ENCODE measurements around the gene FBXO10. TPM values are rescaled to one million over a fixed set of nuclear protein-coding genes. Genes with fewer than 3 reads are reported as not detected.

FBXO10 gene
- total and polyA plus RNA-seq, 2 of the 8 experiments (the other 6 are each of a cell fraction or from before 2014, with no cell fraction given): 13.1 to 13.9 TPM

DNA sequence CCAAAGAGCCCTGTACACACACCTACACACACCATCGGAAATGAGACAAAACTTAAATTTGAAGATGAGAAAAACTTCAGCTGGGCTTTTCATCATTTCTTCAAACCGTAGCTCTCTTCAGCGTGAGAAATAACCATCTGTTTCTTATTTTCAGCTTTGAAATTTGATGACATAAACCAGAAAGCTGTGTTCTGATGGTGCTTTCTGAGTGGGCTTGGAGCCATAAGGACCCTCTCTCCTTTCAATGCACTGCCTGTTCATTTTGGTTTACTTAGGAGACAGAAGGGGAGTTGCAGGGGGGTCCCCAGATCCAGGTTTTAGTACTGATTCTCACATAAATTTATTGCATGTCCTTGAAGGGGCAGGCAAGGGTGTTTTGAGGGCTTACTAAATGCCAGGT lies 9.5 kb downstream of the FBXO10 start:
- Histone ChIP-seq H4K91ac (replicated peaks; ENCODE audit: insufficient read length, low read length) (no peak overlapping the region), H2BK5ac (ENCODE audit: low read depth, low read length) (no peak overlapping the region), H3K14ac (ENCODE audit: insufficient read length) (no peak overlapping the region), H3K36me3 (ENCODE audit: control insufficient read depth in 2 of 4, insufficient read depth in 4 of 4, low read length in 3 of 4) (peaks cover 0 to 8% (median 3%) of the 10 kb centered on the region in 4 experiments; a peak in 3 of 8 replicates), H4K5ac (ENCODE audit: insufficient read length, low read depth, low read length) (no peak overlapping the region), H3K4me3 (ENCODE audit: extremely low read depth in 1 of 4, insufficient read depth in 2 of 4, low read depth in 3 of 4, low read length in 4 of 4) (no peak overlapping the region), H3K9ac (replicated peaks in 1 of 4; ENCODE audit: extremely low read depth in 1 of 4, low read depth in 3 of 4, low read length in 3 of 4) (no peak overlapping the region), H2AK5ac (ENCODE audit: low read depth, low read length) (no peak overlapping the region), H3K23ac (ENCODE audit: insufficient read length) (no peak overlapping the region), H3K56ac (replicated peaks; ENCODE audit: insufficient read length, low read depth, low read length) (no peak overlapping the region), H3K4me2 (ENCODE audit: insufficient read depth in 1 of 2, low read depth in 2 of 2, low read length in 2 of 2) (no peak overlapping the region), H3K79me2 (ENCODE audit: control insufficient read depth in 1 of 2, insufficient read depth in 2 of 2, low read length in 2 of 2) (peaks cover 0 to 13% of the 10 kb centered on the region in 2 experiments; a peak in 2 of 4 replicates), H3K27me3 (replicated peaks in 1 of 4; ENCODE audit: control insufficient read depth in 3 of 4, extremely low read depth in 1 of 4, insufficient read depth in 3 of 4, low read length in 3 of 4) (no peaks in the 10 kb centered on the region), H3K9me3 (ENCODE audit: insufficient read depth in 2 of 2, low read depth in 1 of 2, low read length in 1 of 2) (peaks cover 10 to 12% of the 10 kb centered on the region in 2 experiments; a peak in 3 of 4 replicates), H2BK15ac (ENCODE audit: low read length) (no peak overlapping the region), H3K23me2 (ENCODE audit: low read depth, low read length) (no peaks in the 10 kb centered on the region), H3K18ac (ENCODE audit: extremely low read depth, low read length) (no peak overlapping the region), H2AFZ (ENCODE audit: low read length) (no peak overlapping the region), H2BK120ac (replicated peaks; ENCODE audit: low read depth, low read length) (no peak overlapping the region), H2BK12ac (ENCODE audit: low read depth, low read length) (no peak overlapping the region), H4K20me1 (replicated peaks in 1 of 2; ENCODE audit: control insufficient read depth in 1 of 2, insufficient read depth in 2 of 2, low read length in 2 of 2) (peaks cover 0 to 2% of the 10 kb centered on the region in 2 experiments), H4K8ac (ENCODE audit: extremely low read depth, insufficient read depth, low read length) (no peak overlapping the region), H3K4me1 (replicated peaks in 1 of 4; ENCODE audit: control insufficient read depth in 3 of 4, insufficient read depth in 4 of 4, low read length in 3 of 4) (peaks cover 0 to 6% (median 1%) of the 10 kb centered on the region in 4 experiments; a peak in 4 of 7 replicates), H3K27ac (ENCODE audit: low read depth, low read length) (no peak overlapping the region), H3K4ac (replicated peaks; ENCODE audit: insufficient read length, low read depth, low read length) (no peak overlapping the region), H3K79me1 (ENCODE audit: low read depth, low read length) (no peaks in the 10 kb centered on the region), H2BK20ac (ENCODE audit: low read length) (no peak overlapping the region)
- WGBS, 2 experiments (ENCODE audit: extremely low coverage in 1 of 2, insufficient coverage in 1 of 2, insufficient read length in 1 of 2, insufficient replicate concordance in 2 of 2, low coverage in 1 of 2, low lambda C conversion rate in 2 of 2, missing lambda C conversion rate in 1 of 2): 88% methylated on average over 3 of the region's 3 CpGs; no CpG with 5 or more reads in 1 of the 2 experiments
- DNase-seq (ENCODE audit: low read depth in 1 of 2, low spot score in 2 of 2) (no peak), FAIRE-seq (no peak)
- ChIA-PET POLR2A (ENCODE audit: partially characterized antibody) (interaction anchor here (1.0 to 2.3 kb wide), 2 partner anchors 9 to 25 kb away, joined by 3 to 8 read pairs; partner anchors contain the start of genes FBXO10 and TOMM5), CTCF (ENCODE audit: partially characterized antibody) (interaction anchor here (0.6 to 1.6 kb wide), 4 partner anchors 8 to 58 kb away, joined by 3 to 5 read pairs (median 4); no protein-coding TSS in a partner anchor)
- TF ChIP-seq KDM5A (IDR thresholded peaks at IDR 0.05; ENCODE audit: low read length) (no peak), CBX8 (IDR thresholded peaks at IDR 0.05; ENCODE audit: borderline replicate concordance, low read depth, low read length) (no peak), NANOG (IDR thresholded peaks at IDR 0.05; ENCODE audit: insufficient read depth, low read depth, low read length, poor library complexity, severe bottlenecking) (no peak), KDM1A (IDR thresholded peaks at IDR 0.05; ENCODE audit: borderline replicate concordance, low read length) (no peak), CTBP2 (IDR thresholded peaks at IDR 0.05; ENCODE audit: borderline replicate concordance, insufficient read depth, insufficient read length, low read length) (no peak), EGR1 (IDR thresholded peaks at IDR 0.05; ENCODE audit: borderline replicate concordance, low read depth, low read length) (no peak), HDAC2 (IDR thresholded peaks at IDR 0.05; ENCODE audit: borderline replicate concordance in 1 of 2, low read depth in 2 of 2, low read length in 2 of 2) (no peak), PHF8 (conservative IDR thresholded peaks at IDR 0.05; ENCODE audit: low read depth, low read length) (no peak), GABPA (IDR thresholded peaks at IDR 0.05; ENCODE audit: borderline replicate concordance, insufficient read depth, low read length) (no peak), ASH2L (IDR thresholded peaks at IDR 0.05; ENCODE audit: low read length) (no peak), GTF2F1 (IDR thresholded peaks at IDR 0.05; ENCODE audit: borderline replicate concordance, low read depth, low read length) (no peak), RAD21 (IDR thresholded peaks at IDR 0.05 in 1 of 2, conservative IDR thresholded peaks at IDR 0.05 in 1 of 2; ENCODE audit: low read depth in 2 of 2, low read length in 2 of 2) (no peak), TCF12 (IDR thresholded peaks at IDR 0.05; ENCODE audit: low read depth, low read length) (no peak)
